Parathyroid adenoma (tissue), 2 donors: ENCODE data around the gene FZR1.
"Not testable (repeated sequence)": the region's sequence is repeated elsewhere in the genome, so short reads cannot be mapped to it uniquely, and the experiment has no call there.

ENCODE experiments used
- H2AFZ ChIP-seq: fragments of 300-600 bp; sonication (generic); one replicate; pipeline ENCODE4 v1.7.0; 2017; ENCODE audit warnings: antibody characterized with exemption, mild to moderate bottlenecking
- H3K27ac ChIP-seq: fragments of 300-600 bp; sonication (generic); one replicate; pipeline ENCODE4 v1.7.0; 2017
- H3K27me3 ChIP-seq: fragments of 300-600 bp; sonication (generic); one replicate; pipeline ENCODE4 v1.7.0; 2017; ENCODE audit warnings: low read length; ENCODE audit not compliant: control insufficient read depth, insufficient read depth
- H3K36me3 ChIP-seq: fragments of 300-600 bp; sonication (generic); one replicate; pipeline ENCODE4 v1.7.0; 2017; ENCODE audit warnings: low read length; ENCODE audit not compliant: control insufficient read depth, insufficient read depth
- H3K4me1 ChIP-seq: fragments of 300-600 bp; sonication (generic); one replicate; pipeline ENCODE4 v1.7.0; 2017; ENCODE audit warnings: control low read depth
- H3K4me2 ChIP-seq: fragments of 300-600 bp; sonication (generic); one replicate; pipeline ENCODE4 v1.7.0; 2017; ENCODE audit warnings: low read length
- H3K4me3 ChIP-seq: fragments of 300-600 bp; sonication (generic); one replicate; pipeline ENCODE4 v1.7.0; 2017; ENCODE audit warnings: low read depth, low read length
- H3K79me2 ChIP-seq: fragments of 300-600 bp; sonication (generic); one replicate; pipeline ENCODE4 v1.7.0; 2017; ENCODE audit warnings: control low read depth
- H3K9ac ChIP-seq: fragments of 300-600 bp; sonication (generic); one replicate; pipeline ENCODE4 v1.7.0; 2017; ENCODE audit warnings: mild to moderate bottlenecking
- H3K9me3 ChIP-seq: fragments of 300-600 bp; sonication (generic); one replicate; pipeline ENCODE4 v1.7.0; 2017; ENCODE audit warnings: low read length; ENCODE audit not compliant: control insufficient read depth
- CTCF ChIP-seq: fragments of 300-600 bp; sonication (generic); IDR thresholded peaks from one replicate; pipeline ENCODE4 v1.7.0; 2017; ENCODE audit warnings: antibody characterized with exemption, mild to moderate bottlenecking
- donor health status: primary hyperparathyroidism.

The FZR1 gene

GRCh38 chr19:3528080-3528479 is 22.0 kb downstream of the FZR1 start:
- Histone ChIP-seq H3K4me2 (no peak overlapping the region), H3K9ac (no peak overlapping the region), H3K36me3 (no peaks in the 10 kb centered on the region), H3K9me3 (no peaks in the 10 kb centered on the region), H3K79me2 (peaks cover 9% of the 10 kb centered on the region), H3K27me3 (no peaks in the 10 kb centered on the region), H3K4me1 (no peaks in the 10 kb centered on the region), H3K4me3 (no peak overlapping the region), H2AFZ (no peak overlapping the region), H3K27ac (no peak overlapping the region)
- TF ChIP-seq CTCF: no peak

DNA sequence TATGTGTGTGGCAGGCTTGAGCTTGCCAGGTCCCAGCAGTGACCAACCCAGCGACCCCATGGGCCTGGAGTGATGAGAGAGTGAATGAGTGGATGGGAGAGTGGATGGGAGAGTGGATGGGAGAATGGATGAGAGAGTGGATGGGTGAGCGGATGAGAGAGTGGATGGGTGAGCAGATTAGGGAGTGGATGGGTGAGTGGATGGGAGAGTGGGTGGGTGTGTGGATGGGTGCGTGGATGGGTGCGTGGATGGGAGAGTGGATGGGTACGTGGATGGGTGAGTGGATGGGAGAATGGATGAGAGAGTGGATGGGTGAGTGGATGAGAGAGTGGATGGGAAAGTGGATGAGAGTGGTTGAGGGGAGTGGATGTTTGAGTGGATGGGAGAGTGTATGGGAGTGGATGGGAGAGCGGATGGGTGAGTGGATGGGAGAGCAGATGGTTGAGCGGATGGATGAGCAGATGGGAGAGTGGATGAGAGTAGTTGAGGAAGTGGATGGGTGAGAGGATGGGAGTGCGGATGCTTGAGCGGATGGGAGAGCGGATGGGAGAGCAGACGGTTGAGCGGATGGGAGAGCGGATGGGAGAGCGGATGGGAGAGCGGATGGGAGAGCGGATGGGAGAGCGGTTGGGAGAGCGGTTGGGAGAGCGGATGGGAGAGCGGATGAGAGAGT is 22.6 kb downstream of the FZR1 start:
- H3K9me3 ChIP-seq: no peaks in the 10 kb centered on the region
- no peak overlapping the region for H3K9ac ChIP-seq
- H2AFZ ChIP-seq: no peak overlapping the region
- H3K4me3 ChIP-seq: no peak overlapping the region
- H3K4me1 ChIP-seq: no peaks in the 10 kb centered on the region
- no peak overlapping the region for H3K4me2 ChIP-seq
- no peaks in the 10 kb centered on the region for H3K27me3 ChIP-seq
- H3K27ac ChIP-seq: no peak overlapping the region
- no peak for TF ChIP-seq CTCF
- peaks cover 7% of the 10 kb centered on the region for H3K79me2 ChIP-seq
- no peaks in the 10 kb centered on the region for H3K36me3 ChIP-seq

GRCh38 chr19:3529299-3529698 is 23.2 kb downstream of the FZR1 start:
- not testable (repeated sequence) for H3K27me3 ChIP-seq, H3K9me3 ChIP-seq, H2AFZ ChIP-seq, H3K27ac ChIP-seq, H3K4me3 ChIP-seq, H3K4me2 ChIP-seq, H3K4me1 ChIP-seq, H3K36me3 ChIP-seq, H3K9ac ChIP-seq, H3K79me2 ChIP-seq

DNA sequence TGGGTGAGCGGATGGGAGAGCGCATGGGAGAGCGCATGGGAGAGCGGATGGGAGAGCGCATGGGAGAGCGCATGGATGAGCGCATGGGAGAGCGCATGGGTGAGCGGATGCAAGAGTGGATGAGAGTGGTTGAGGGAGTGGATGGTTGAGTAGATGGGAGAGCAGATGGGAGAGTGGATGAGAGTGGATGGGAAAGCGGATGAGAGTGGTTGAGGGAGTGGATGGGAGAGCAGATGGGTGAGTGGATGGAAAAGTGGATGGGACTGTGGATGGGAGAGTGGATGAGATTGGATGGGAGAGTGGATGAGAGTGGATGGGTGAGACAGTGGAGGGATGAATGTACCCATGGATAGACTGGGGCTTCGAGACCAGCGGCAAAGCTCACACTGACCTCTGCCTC is 24.3 kb downstream of the FZR1 start:
- Histone ChIP-seq H3K27ac (no peak overlapping the region), H3K9me3 (no peaks in the 10 kb centered on the region), H3K9ac (no peak overlapping the region), H3K4me2 (no peak overlapping the region), H2AFZ (no peak overlapping the region), H3K79me2 (no peaks in the 10 kb centered on the region), H3K4me1 (no peaks in the 10 kb centered on the region), H3K36me3 (no peaks in the 10 kb centered on the region), H3K27me3 (no peaks in the 10 kb centered on the region), H3K4me3 (no peak overlapping the region)
- TF ChIP-seq CTCF: no peak

GRCh38 chr19:3531716-3532115 is 25.6 kb downstream of the FZR1 start:
- Histone ChIP-seq H3K4me3 (no peak overlapping the region), H3K9me3 (no peaks in the 10 kb centered on the region), H2AFZ (no peak overlapping the region), H3K4me2 (no peak overlapping the region), H3K9ac (no peak overlapping the region), H3K79me2 (no peaks in the 10 kb centered on the region), H3K27ac (no peak overlapping the region), H3K36me3 (no peaks in the 10 kb centered on the region), H3K4me1 (no peaks in the 10 kb centered on the region), H3K27me3 (no peaks in the 10 kb centered on the region)
- no peak for TF ChIP-seq CTCF
